MCF 10A (cell line): ENCODE measurements around the gene CACNG4. TPM values are rescaled to one million over a fixed set of nuclear protein-coding genes. Genes with fewer than 3 reads are reported as not detected.
"Not testable (repeated sequence)": the region's sequence is repeated elsewhere in the genome, so short reads cannot be mapped to it uniquely, and the experiment has no call there.

ENCODE experiments used
- BruUV-seq: library from RNA; stranded (reverse); fragments of 400-500 nt; replicated peaks from 2 replicates; lab custom pipeline; 2021; lab: Mats Ljungman, UMichigan
- CTCF ChIA-PET: fragments of 300-600 bp; sonication (Branson Sonifier 250); formaldehyde crosslinking; extraction: SDS; loops from one replicate; lab custom pipeline; 2021; ENCODE audit warnings: antibody characterized with exemption, inconsistent platforms; lab: Yijun Ruan, JAX
- POLR2A ChIA-PET: fragments of 300-600, 350-650 bp; sonication (Branson Sonifier 250); formaldehyde crosslinking; extraction: SDS; loops from one replicate; lab custom pipeline; 2020; ENCODE audit warnings: antibody characterized with exemption, inconsistent platforms; lab: Yijun Ruan, JAX
- DNase-seq: peaks from one replicate; pipeline ENCODE4 v3.0.0-alpha.2; 2018; ENCODE audit not compliant: unreplicated experiment
- H3K27ac Mint-ChIP-seq: one replicate; pipeline ENCODE4 v1.8.0; 2022; ENCODE audit warnings: mild to moderate bottlenecking, low read depth, mixed read lengths; ENCODE audit not compliant: unreplicated experiment
- H3K27me3 Mint-ChIP-seq: one replicate; pipeline ENCODE4 v1.8.0; 2022; ENCODE audit warnings: mixed read lengths; ENCODE audit not compliant: insufficient read depth, unreplicated experiment
- H3K36me3 Mint-ChIP-seq: one replicate; pipeline ENCODE4 v1.8.0; 2022; ENCODE audit warnings: mild to moderate bottlenecking, moderate library complexity, mixed read lengths; ENCODE audit not compliant: insufficient read depth, unreplicated experiment
- H3K4me1 Mint-ChIP-seq: one replicate; pipeline ENCODE4 v1.8.0; 2022; ENCODE audit warnings: mixed read lengths; ENCODE audit not compliant: insufficient read depth, unreplicated experiment
- H3K4me3 Mint-ChIP-seq: one replicate; pipeline ENCODE4 v1.8.0; 2022; ENCODE audit warnings: mild to moderate bottlenecking, moderate library complexity, mixed read lengths; ENCODE audit not compliant: unreplicated experiment
- H3K9me3 Mint-ChIP-seq: one replicate; pipeline ENCODE4 v1.8.0; 2022; ENCODE audit warnings: mixed read lengths; ENCODE audit not compliant: unreplicated experiment
- CTCF ChIP-seq: fragments of 200-600 bp; IDR thresholded peaks from one replicate; pipeline ENCODE4 v1.8.0; 2022; ENCODE audit warnings: antibody characterized with exemption, mild to moderate bottlenecking; ENCODE audit not compliant: unreplicated experiment
- intact Hi-C: fragments of 100-400 bp; cut with micrococcal nuclease; formaldehyde crosslinking; loops from 2 replicates; pipeline ENCODE4 v1.14.1; 2022
- total RNA-seq: library from RNA; stranded (reverse); gene quantifications from 2 replicates; pipeline ENCODE4 v1.2.3, GENCODE V29; 2022

Gene CACNG4
- total RNA-seq, 1 experiment from 2014 or later = not detected

DNA sequence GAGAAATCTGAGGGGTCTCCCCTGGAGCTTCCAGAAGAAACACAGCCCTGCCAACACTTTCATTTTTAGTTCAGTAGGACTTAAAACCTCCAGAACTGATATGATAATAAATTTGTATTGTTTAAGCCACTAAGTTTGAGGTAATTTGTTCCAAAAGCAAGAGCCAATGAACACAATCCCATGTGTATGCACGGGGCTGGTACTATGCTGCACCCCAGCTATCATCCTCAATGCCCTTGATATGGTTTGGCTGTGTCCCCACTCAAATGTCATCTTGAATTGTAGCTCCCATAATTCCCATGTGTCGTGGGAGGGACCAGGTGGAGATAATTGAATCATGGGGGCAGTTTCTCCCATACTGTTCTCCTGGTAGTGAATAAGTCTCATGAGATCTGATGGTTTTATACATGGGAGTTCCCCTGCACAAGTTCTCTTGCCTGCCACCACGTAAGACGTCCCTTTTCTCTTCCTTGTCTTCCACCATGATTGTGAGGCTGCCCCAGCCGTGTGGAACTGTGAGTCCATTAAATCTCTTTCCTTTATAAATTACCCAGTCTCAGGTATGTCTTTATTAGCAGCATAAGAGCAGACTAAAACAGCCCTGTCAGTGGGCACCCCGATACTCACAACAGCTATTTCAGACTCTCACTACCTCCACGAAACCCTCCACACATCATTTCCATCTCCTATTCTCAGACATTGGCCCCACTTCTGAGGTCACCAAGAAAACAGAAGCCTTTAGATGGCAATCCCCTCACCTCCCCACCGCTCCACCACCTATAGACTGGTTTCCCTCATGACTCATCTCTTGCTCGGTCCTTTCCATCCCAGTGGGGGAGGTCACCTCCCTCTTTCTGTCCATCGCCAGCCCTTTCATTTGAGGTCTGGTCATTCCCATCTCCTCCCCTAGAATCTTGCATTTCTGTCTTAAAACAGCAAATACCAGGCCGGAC lies 70.9 kb downstream of the CACNG4 start:
- Mint-ChIP-seq H3K27me3 (peaks cover 52% of the 10 kb centered on the region), H3K36me3 (no peaks in the 10 kb centered on the region), H3K4me3 (no peak overlapping the region), H3K9me3 (no peaks in the 10 kb centered on the region), H3K27ac (no peak overlapping the region), H3K4me1 (no peaks in the 10 kb centered on the region)
- TF ChIP-seq CTCF = no peak
- intact Hi-C loops = no loop called here
- no TSS peak for BruUV-seq
- POLR2A ChIA-PET = no interaction called here
- CTCF ChIA-PET = no interaction called here
- no peak for DNase-seq

GRCh38 chr17:67038861-67039365 lies 74.4 kb downstream of the CACNG4 start:
- no TSS peak for BruUV-seq
- Mint-ChIP-seq H3K36me3 (no peaks in the 10 kb centered on the region), H3K27ac (no peak overlapping the region)

DNA sequence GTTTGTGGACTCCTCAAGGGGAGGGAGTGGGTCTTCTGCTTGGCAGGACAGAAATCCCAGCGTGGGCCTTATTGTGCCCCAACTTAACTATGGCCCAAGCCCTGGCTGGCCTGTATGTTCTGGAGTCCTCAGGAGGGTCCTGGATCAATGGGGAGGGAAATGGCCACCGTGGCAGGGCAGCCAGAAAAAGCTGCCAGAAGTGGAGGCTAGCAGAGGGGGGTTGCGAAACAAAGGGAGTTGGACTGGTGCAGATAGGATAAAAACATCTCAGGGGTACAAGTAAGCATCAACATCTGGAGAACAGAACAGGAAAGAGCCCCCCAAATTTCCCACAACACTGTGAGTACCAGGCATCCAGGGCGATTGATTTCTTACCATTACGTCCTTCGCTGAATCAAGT lies 76.1 kb downstream of the CACNG4 start:
- CTCF ChIA-PET = no interaction called here
- Mint-ChIP-seq H3K27me3 (peaks cover 42% of the 10 kb centered on the region), H3K4me1 (peaks cover 5% of the 10 kb centered on the region), H3K9me3 (peaks cover 8% of the 10 kb centered on the region), H3K4me3 (no peak overlapping the region), H3K36me3 (no peaks in the 10 kb centered on the region), H3K27ac (no peak overlapping the region)
- no peak for TF ChIP-seq CTCF
- POLR2A ChIA-PET = no interaction called here
- no TSS peak for BruUV-seq
- intact Hi-C loops = no loop called here
- DNase-seq = no peak

More at GRCh38 chr17:67038861-67039365, 74.4 kb downstream of the CACNG4 start:
- ChIA-PET POLR2A (interaction anchor here (0.6 kb wide), 1 partner anchor 15 kb away, joined by 3 read pairs; no protein-coding TSS in a partner anchor), CTCF (interaction anchor here (0.5 kb wide), 1 partner anchor 1597 kb away, joined by 3 read pairs; no protein-coding TSS in a partner anchor)
- Mint-ChIP-seq H3K4me1 (peaks cover 5% of the 10 kb centered on the region), H3K4me3 (no peak overlapping the region), H3K9me3 (peaks cover 8% of the 10 kb centered on the region), H3K27me3 (peaks cover 59% of the 10 kb centered on the region)
- no peak for TF ChIP-seq CTCF
- DNase-seq = no peak
- intact Hi-C loops = no loop called here

DNA sequence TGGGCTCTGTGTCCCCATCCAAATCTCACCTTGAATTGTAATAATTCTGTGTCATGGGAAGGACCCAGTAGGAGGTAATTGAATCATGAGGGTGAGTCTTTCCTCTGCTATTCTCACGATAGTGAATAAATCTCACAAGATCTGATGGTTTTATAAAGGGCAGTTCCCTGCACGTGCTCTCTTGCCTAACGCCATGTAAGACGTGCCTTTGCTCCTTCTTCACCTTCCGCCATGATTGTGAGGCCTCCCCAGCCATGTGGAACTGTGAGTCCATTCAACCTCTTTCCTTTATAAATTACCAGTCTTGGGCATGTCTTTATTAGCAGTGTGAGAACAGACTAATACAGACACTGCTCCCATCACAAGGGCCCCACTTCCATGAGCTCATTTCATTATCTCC lies 76.6 kb downstream of the CACNG4 start:
- H3K27ac Mint-ChIP-seq, BruUV-seq, CTCF ChIA-PET, H3K4me1 Mint-ChIP-seq, DNase-seq, intact Hi-C loops, POLR2A ChIA-PET, H3K4me3 Mint-ChIP-seq, H3K36me3 Mint-ChIP-seq, H3K9me3 Mint-ChIP-seq: not testable (repeated sequence)
- H3K27me3 Mint-ChIP-seq = peaks cover 37% of the 10 kb centered on the region
